Measurements from ENCODE around the gene URB2.
"Not testable (repeated sequence)": the region's sequence is repeated elsewhere in the genome, so short reads cannot be mapped to it uniquely, and the experiment has no call there.

The URB2 gene

GRCh38 chr1:229614701-229615100 lies 11.3 kb upstream of the URB2 start:
- TF ChIP-seq CTCF (conservative IDR thresholded peaks at IDR 0.05; ENCODE audit: control insufficient read depth, insufficient read depth, low read depth, low read length) = no peak
- H3K4me3 ChIP-seq (ENCODE audit: control insufficient read depth, low read depth, low read length) = no peak overlapping the region
- DNase-seq (ENCODE audit: low read depth) = no peak

- no peak for TF ChIP-seq CTCF (conservative IDR thresholded peaks at IDR 0.05; ENCODE audit: control insufficient read depth, insufficient read depth, low read depth, low read length)
- no peak overlapping the region for H3K4me3 ChIP-seq (ENCODE audit: control insufficient read depth, low read depth, low read length)
- DNase-seq (ENCODE audit: low read depth) = no peak
Observed at GRCh38 chr1:229617351-229618100, 8.5 kb upstream of the URB2 start.

GRCh38 chr1:229619002-229619401 lies 7.0 kb upstream of the URB2 start:
- no peak for DNase-seq (ENCODE audit: low read depth)
- H3K4me3 ChIP-seq (ENCODE audit: control insufficient read depth, low read depth, low read length) = no peak overlapping the region
- TF ChIP-seq CTCF (conservative IDR thresholded peaks at IDR 0.05; ENCODE audit: control insufficient read depth, insufficient read depth, low read depth, low read length) = no peak

- TF ChIP-seq CTCF (conservative IDR thresholded peaks at IDR 0.05; ENCODE audit: control insufficient read depth, insufficient read depth, low read depth, low read length) = no peak
- no peak for DNase-seq (ENCODE audit: low read depth)
- H3K4me3 ChIP-seq (ENCODE audit: control insufficient read depth, low read depth, low read length) = no peak overlapping the region
Observed at GRCh38 chr1:229619614-229620013, 6.4 kb upstream of the URB2 start.

- TF ChIP-seq CTCF (conservative IDR thresholded peaks at IDR 0.05; ENCODE audit: control insufficient read depth, insufficient read depth, low read depth, low read length) = no peak
- no peak overlapping the region for H3K4me3 ChIP-seq (ENCODE audit: control insufficient read depth, low read depth, low read length)
- DNase-seq (ENCODE audit: low read depth) = peak; percentile 91
Observed at GRCh38 chr1:229620876-229621275, 5.2 kb upstream of the URB2 start.

- peak; percentile 25 for DNase-seq (ENCODE audit: low read depth)
- TF ChIP-seq CTCF (conservative IDR thresholded peaks at IDR 0.05; ENCODE audit: control insufficient read depth, insufficient read depth, low read depth, low read length) = no peak
Observed at GRCh38 chr1:229621663-229622062, 4.4 kb upstream of the URB2 start.

GRCh38 chr1:229622641-229623120 lies 3.4 kb upstream of the URB2 start:
- H3K4me3 ChIP-seq (ENCODE audit: control insufficient read depth, low read depth, low read length); DNase-seq (ENCODE audit: low read depth): not testable (repeated sequence)

More at GRCh38 chr1:229621663-229622062, 4.4 kb upstream of the URB2 start:
- H3K4me3 ChIP-seq (ENCODE audit: control insufficient read depth, low read depth, low read length) = no peak overlapping the region
